Neuronal stem cell (in vitro differentiated cells): ENCODE results near the gene ZNF264.
A peak's percentile ranks its signal among the peaks of the same experiment; 100 is the strongest.

Experiments used
- DNase-seq: peaks from one replicate; pipeline ENCODE4 v3.0.0-alpha.2; 2013; ENCODE audit warnings: low spot score
- H2AFZ ChIP-seq: one replicate; pipeline ENCODE4 v1.6.1; 2013; ENCODE audit warnings: mild to moderate bottlenecking, low read length, inconsistent platforms
- H2AK5ac ChIP-seq: 2 replicates; pipeline ENCODE4 v1.6.1; 2013; ENCODE audit warnings: low read depth, mild to moderate bottlenecking, inconsistent platforms, low read length, moderate library complexity, mixed read lengths
- H2BK120ac ChIP-seq: 2 replicates; pipeline ENCODE4 v1.6.1; 2013; ENCODE audit warnings: low read depth, mild to moderate bottlenecking, inconsistent platforms, low read length, moderate library complexity, mixed read lengths
- H2BK12ac ChIP-seq: one replicate; pipeline ENCODE4 v1.6.1; 2013; ENCODE audit warnings: low read length, inconsistent platforms
- H2BK15ac ChIP-seq: 2 replicates; pipeline ENCODE4 v1.6.1; 2013; ENCODE audit warnings: mild to moderate bottlenecking, low read length, inconsistent platforms, mixed read lengths
- H2BK5ac ChIP-seq: one replicate; pipeline ENCODE4 v1.6.1; 2013; ENCODE audit warnings: inconsistent platforms, mild to moderate bottlenecking, low read length, moderate library complexity
- H3K14ac ChIP-seq: one replicate; pipeline ENCODE4 v1.6.1; 2013; ENCODE audit warnings: low read length, inconsistent platforms
- H3K18ac ChIP-seq: 2 replicates; pipeline ENCODE4 v1.6.1; 2013; ENCODE audit warnings: low read length, inconsistent platforms
- H3K23ac ChIP-seq: 2 replicates; pipeline ENCODE4 v1.6.1; 2013; ENCODE audit warnings: low read depth, mild to moderate bottlenecking, mixed read lengths, low read length, inconsistent platforms; ENCODE audit not compliant: poor library complexity
- H3K27ac ChIP-seq: replicated peaks from 3 replicates; pipeline ENCODE4 v1.5.1; 2013; ENCODE audit warnings: low read length, inconsistent platforms
- H3K27me3 ChIP-seq, 3 experiments: 2 replicates each; pipeline ENCODE4 v1.6.1; 2013; ENCODE audit warnings: low read length in 3 of 3, mild to moderate bottlenecking in 2 of 3, inconsistent platforms in 1 of 3, low read depth in 1 of 3, mixed read lengths in 1 of 3, moderate library complexity in 1 of 3; ENCODE audit not compliant: control insufficient read depth in 3 of 3, insufficient read depth in 3 of 3
- H3K36me3 ChIP-seq, 2 donors: replicated peaks in 1 of 2; 2 replicates each; pipeline ENCODE4 v1.6.1; 2013; ENCODE audit warnings: low read length in 2 of 2; ENCODE audit not compliant: control insufficient read depth in 2 of 2, insufficient read depth in 2 of 2
- H3K4ac ChIP-seq: 2 replicates; pipeline ENCODE4 v1.6.1; 2013; ENCODE audit warnings: inconsistent platforms, mild to moderate bottlenecking, low read length, moderate library complexity
- H3K4me1 ChIP-seq, 2 donors: 1 replicate in 1 of 2; 2 replicates in 1 of 2; pipeline ENCODE4 v1.6.1; 2013; ENCODE audit warnings: low read length in 2 of 2, low read depth in 1 of 2; ENCODE audit not compliant: control insufficient read depth in 2 of 2, insufficient read depth in 1 of 2
- H3K4me2 ChIP-seq: one replicate; pipeline ENCODE4 v1.6.1; 2013; ENCODE audit warnings: mild to moderate bottlenecking, low read length, inconsistent platforms; ENCODE audit not compliant: insufficient read depth, poor library complexity, severe bottlenecking
- H3K4me3 ChIP-seq, 2 donors: 2 replicates each; pipeline ENCODE4 v1.5.1; 2013; ENCODE audit warnings: low read length in 2 of 2, mild to moderate bottlenecking in 2 of 2, inconsistent platforms in 1 of 2, moderate library complexity in 1 of 2
- H3K79me1 ChIP-seq: one replicate; pipeline ENCODE4 v1.6.1; 2013; ENCODE audit warnings: low read depth, mild to moderate bottlenecking, inconsistent platforms, low read length, moderate library complexity
- H3K9ac ChIP-seq: one replicate; pipeline ENCODE4 v1.6.1; 2013; ENCODE audit warnings: mild to moderate bottlenecking, low read depth, low read length, inconsistent platforms; ENCODE audit not compliant: poor library complexity
- H3K9me3 ChIP-seq, 2 donors: replicated peaks in 1 of 2; 2 replicates each; pipeline versions ENCODE3 to v1.6.1; 2013; ENCODE audit warnings: low read length in 2 of 2, mild to moderate bottlenecking in 2 of 2, inconsistent platforms in 1 of 2, low read depth in 1 of 2, mixed read lengths in 1 of 2, moderate library complexity in 1 of 2; ENCODE audit not compliant: control insufficient read depth in 2 of 2, insufficient read depth in 1 of 2
- H4K8ac ChIP-seq: one replicate; pipeline ENCODE4 v1.6.1; 2013; ENCODE audit warnings: low read depth, mild to moderate bottlenecking, inconsistent platforms, low read length, moderate library complexity
- H4K91ac ChIP-seq: one replicate; pipeline ENCODE4 v1.6.1; 2013; ENCODE audit warnings: low read length, low read depth, mild to moderate bottlenecking, inconsistent platforms; ENCODE audit not compliant: poor library complexity
- WGBS, 2 donors: extraction: QIAGEN DNeasy Blood & Tissue Kit; methylation state at CpG; one replicate each; pipeline ENCODE4 v1.1.7; 2013; ENCODE audit warnings: missing lambda C conversion rate in 2 of 2, mixed read lengths in 1 of 2; ENCODE audit not compliant: insufficient read length in 2 of 2, insufficient replicate concordance in 1 of 2; ENCODE audit errors: extremely low coverage in 2 of 2; 5-methylcytosine and 5-hydroxymethylcytosine counted together

The ZNF264 gene

GRCh38 chr19:57233207-57233606 lies 41.9 kb downstream of the ZNF264 start:
- H2BK15ac ChIP-seq: no peak overlapping the region
- no peak overlapping the region for H3K18ac ChIP-seq
- H3K9ac ChIP-seq: no peak overlapping the region
- H3K27me3 ChIP-seq: no peaks in the 10 kb centered on the region
- no peak overlapping the region for H2BK5ac ChIP-seq
- H3K36me3 ChIP-seq: no peaks in the 10 kb centered on the region
- no peak overlapping the region for H4K8ac ChIP-seq
- no peak overlapping the region for H3K4me2 ChIP-seq
- no peak overlapping the region for H4K91ac ChIP-seq
- no peak overlapping the region for H2AFZ ChIP-seq
- H2BK120ac ChIP-seq: no peak overlapping the region
- H2BK12ac ChIP-seq: no peak overlapping the region
- H3K79me1 ChIP-seq: no peaks in the 10 kb centered on the region
- WGBS, 2 donors: no CpG with 5 or more reads among the region's 1 CpG
- no peak overlapping the region for H3K23ac ChIP-seq
- H2AK5ac ChIP-seq: no peak overlapping the region
- no peak overlapping the region for H3K14ac ChIP-seq
- H3K9me3 ChIP-seq: peaks cover 0 to 2% of the 10 kb centered on the region in 2 donors
- DNase-seq: no peak
- H3K27ac ChIP-seq: no peak overlapping the region
- peaks cover 0 to 2% of the 10 kb centered on the region in 2 donors for H3K4me1 ChIP-seq
- H3K4me3 ChIP-seq: no peak overlapping the region
- no peak overlapping the region for H3K4ac ChIP-seq

GRCh38 chr19:57239982-57240310 lies 48.6 kb downstream of the ZNF264 start:
- Histone ChIP-seq H2AFZ (peak overlapping the region; percentile 97), H4K91ac (no peak overlapping the region), H3K18ac (peak overlapping the region; percentile 96), H2AK5ac (peak overlapping the region; percentile 36), H4K8ac (no peak overlapping the region), H3K23ac (peak overlapping the region; percentile 92), H3K79me1 (peaks cover 5% of the 10 kb centered on the region), H2BK120ac (no peak overlapping the region), H3K36me3 (peaks cover 0 to 23% of the 10 kb centered on the region in 2 donors), H3K4me3 (peak overlapping the region; percentile 71 to 82), H2BK15ac (peak overlapping the region; percentile 73), H3K9ac (peak overlapping the region; percentile 92), H3K27ac (peak overlapping the region; percentile 74), H3K14ac (no peak overlapping the region), H3K4me2 (peak overlapping the region; percentile 63), H3K4me1 (peaks cover 6 to 8% of the 10 kb centered on the region in 2 donors), H2BK5ac (peak overlapping the region; percentile 56), H2BK12ac (no peak overlapping the region), H3K4ac (no peak overlapping the region), H3K27me3 (no peaks in the 10 kb centered on the region), H3K9me3 (no peaks in the 10 kb centered on the region)
- no CpG with 5 or more reads among the region's 12 CpGs for WGBS, 2 donors
- no peak for DNase-seq

- Histone ChIP-seq H3K23ac (peak within 1 kb of the TSS; percentile 92), H4K8ac (peak within 1 kb of the TSS; percentile 70), H3K27me3 (no peaks in the 10 kb centered on the region), H4K91ac (no peak within 1 kb of the TSS), H2BK12ac (no peak within 1 kb of the TSS), H2AFZ (peak within 1 kb of the TSS; percentile 97), H3K9ac (peak within 1 kb of the TSS; percentile 92), H3K36me3 (peaks cover 0 to 26% of the 10 kb centered on the region in 2 donors), H2BK5ac (peak within 1 kb of the TSS; percentile 56), H3K18ac (peak within 1 kb of the TSS; percentile 96), H3K27ac (peak within 1 kb of the TSS; percentile 74), H3K4me1 (peaks cover 6 to 8% of the 10 kb centered on the region in 2 donors), H2BK15ac (peak within 1 kb of the TSS; percentile 73), H3K79me1 (peaks cover 5% of the 10 kb centered on the region), H3K4ac (no peak within 1 kb of the TSS), H2AK5ac (peak within 1 kb of the TSS; percentile 36), H3K4me3 (peak within 1 kb of the TSS; percentile 71 to 85), H3K9me3 (no peaks in the 10 kb centered on the region), H3K4me2 (peak within 1 kb of the TSS; percentile 78), H2BK120ac (no peak within 1 kb of the TSS), H3K14ac (peak within 1 kb of the TSS; percentile 73)
- WGBS, 2 donors: no CpG with 5 or more reads among the region's 61 CpGs
- DNase-seq: peak; percentile 91
These were observed 49.2 kb downstream of the ZNF264 start, which contains the start of gene ZNF805 for GRCh38 chr19:57240311-57241090. Gene ZNF805, plus strand, starts transcription at chr19:57240632. Its CDS starts 260 bp downstream, at chr19:57240892.

DNA sequence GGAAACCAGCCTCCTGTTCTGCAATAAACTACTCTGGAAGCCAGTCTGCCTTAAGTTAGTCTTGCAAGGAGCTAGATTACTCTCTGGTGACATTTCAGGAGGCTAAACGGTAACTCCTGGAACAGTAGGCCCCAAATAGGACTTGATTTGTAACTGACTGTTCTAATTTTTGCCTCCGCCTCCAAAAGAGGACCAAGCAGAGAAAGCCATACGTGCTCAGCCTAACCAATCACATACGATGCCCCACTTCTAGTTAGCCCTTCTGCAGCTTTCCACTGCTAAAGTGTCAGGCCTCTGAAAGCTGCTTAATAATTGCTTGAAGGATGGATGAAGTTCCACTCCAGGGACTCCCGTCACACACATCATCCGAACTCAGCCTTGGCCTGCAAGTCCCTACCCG lies 49.9 kb downstream of the ZNF264 start:
- H2BK15ac ChIP-seq: no peak overlapping the region
- H3K79me1 ChIP-seq: peaks cover 5% of the 10 kb centered on the region
- H4K8ac ChIP-seq: no peak overlapping the region
- H2AFZ ChIP-seq: peak overlapping the region; percentile 97
- no peak overlapping the region for H2BK12ac ChIP-seq
- no peak overlapping the region for H2BK120ac ChIP-seq
- H3K27me3 ChIP-seq: no peaks in the 10 kb centered on the region
- no CpG with 5 or more reads among the region's 7 CpGs for WGBS, 2 donors
- no peak overlapping the region for H3K27ac ChIP-seq
- DNase-seq: no peak
- H2BK5ac ChIP-seq: no peak overlapping the region
- peak overlapping the region; percentile 71 to 85 for H3K4me3 ChIP-seq
- no peak overlapping the region for H3K18ac ChIP-seq
- H3K4me2 ChIP-seq: peak overlapping the region; percentile 78
- H3K36me3 ChIP-seq: peaks cover 3 to 32% of the 10 kb centered on the region in 2 donors
- H2AK5ac ChIP-seq: no peak overlapping the region
- H3K9me3 ChIP-seq: no peaks in the 10 kb centered on the region
- H3K4me1 ChIP-seq: peaks cover 6 to 8% of the 10 kb centered on the region in 2 donors
- H4K91ac ChIP-seq: no peak overlapping the region
- no peak overlapping the region for H3K23ac ChIP-seq
- no peak overlapping the region for H3K14ac ChIP-seq
- peak overlapping the region; percentile 92 for H3K9ac ChIP-seq
- H3K4ac ChIP-seq: no peak overlapping the region
